ENCODE measurements around the gene DCAF5.
"Not testable (repeated sequence)": the region's sequence is repeated elsewhere in the genome, so short reads cannot be mapped to it uniquely, and the experiment has no call there.

The DCAF5 gene, protein sequence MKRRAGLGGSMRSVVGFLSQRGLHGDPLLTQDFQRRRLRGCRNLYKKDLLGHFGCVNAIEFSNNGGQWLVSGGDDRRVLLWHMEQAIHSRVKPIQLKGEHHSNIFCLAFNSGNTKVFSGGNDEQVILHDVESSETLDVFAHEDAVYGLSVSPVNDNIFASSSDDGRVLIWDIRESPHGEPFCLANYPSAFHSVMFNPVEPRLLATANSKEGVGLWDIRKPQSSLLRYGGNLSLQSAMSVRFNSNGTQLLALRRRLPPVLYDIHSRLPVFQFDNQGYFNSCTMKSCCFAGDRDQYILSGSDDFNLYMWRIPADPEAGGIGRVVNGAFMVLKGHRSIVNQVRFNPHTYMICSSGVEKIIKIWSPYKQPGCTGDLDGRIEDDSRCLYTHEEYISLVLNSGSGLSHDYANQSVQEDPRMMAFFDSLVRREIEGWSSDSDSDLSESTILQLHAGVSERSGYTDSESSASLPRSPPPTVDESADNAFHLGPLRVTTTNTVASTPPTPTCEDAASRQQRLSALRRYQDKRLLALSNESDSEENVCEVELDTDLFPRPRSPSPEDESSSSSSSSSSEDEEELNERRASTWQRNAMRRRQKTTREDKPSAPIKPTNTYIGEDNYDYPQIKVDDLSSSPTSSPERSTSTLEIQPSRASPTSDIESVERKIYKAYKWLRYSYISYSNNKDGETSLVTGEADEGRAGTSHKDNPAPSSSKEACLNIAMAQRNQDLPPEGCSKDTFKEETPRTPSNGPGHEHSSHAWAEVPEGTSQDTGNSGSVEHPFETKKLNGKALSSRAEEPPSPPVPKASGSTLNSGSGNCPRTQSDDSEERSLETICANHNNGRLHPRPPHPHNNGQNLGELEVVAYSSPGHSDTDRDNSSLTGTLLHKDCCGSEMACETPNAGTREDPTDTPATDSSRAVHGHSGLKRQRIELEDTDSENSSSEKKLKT

DNA sequence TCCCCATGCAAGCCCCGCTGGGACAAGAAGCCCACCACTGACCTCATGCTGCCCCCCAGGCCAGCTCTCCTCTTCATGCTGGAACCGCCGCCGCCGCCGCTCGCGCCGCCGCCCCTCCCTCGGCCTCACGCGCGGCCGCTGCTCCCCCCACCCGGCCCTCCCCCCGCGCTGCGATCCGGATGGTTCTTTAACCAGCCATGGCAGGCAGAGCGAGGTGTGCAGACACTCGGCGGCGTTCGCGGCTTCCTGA lies at the start of gene DCAF5:
Gene DCAF5 (minus strand): TSS at position 218 of the 250 bp plus-strand sequence. CDS start 141 bp downstream, at position 77.
- H3K4me3 ChIP-seq (ENCODE audit: low read depth, low read length), result peak within 1 kb of the TSS; percentile 80
- TF ChIP-seq MYC (IDR thresholded peaks at IDR 0.05; ENCODE audit: low read depth, low read length), result peak; percentile 79; the same call in 1 of the 2 replicates
- no peak for TF ChIP-seq POLR2A (IDR thresholded peaks at IDR 0.05; ENCODE audit: extremely low read depth, insufficient read length)
- TF ChIP-seq, protein P1, sequence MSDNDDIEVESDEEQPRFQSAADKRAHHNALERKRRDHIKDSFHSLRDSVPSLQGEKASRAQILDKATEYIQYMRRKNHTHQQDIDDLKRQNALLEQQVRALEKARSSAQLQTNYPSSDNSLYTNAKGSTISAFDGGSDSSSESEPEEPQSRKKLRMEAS (IDR thresholded peaks at IDR 0.05; ENCODE audit: low read depth, low read length), result peak; percentile 68
- DNase-seq (ENCODE audit: low read depth), result no peak

DNA sequence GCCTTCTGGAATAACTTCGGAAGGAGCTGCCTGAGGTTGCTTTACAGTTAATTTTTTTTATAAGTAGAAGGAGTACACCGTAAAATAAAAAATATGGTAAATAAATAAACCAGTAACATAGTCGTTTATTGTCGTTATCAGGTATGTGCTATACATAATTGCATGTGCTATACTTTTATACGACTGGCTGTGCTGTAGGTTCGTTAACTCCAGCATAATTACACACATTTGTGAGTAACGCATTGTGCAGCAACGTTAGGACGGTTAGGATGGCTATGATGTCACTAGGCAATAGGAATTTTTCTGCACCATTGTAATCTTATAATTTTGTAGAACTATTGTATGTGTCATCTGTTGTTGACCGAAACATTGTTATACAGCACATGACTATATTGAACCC lies 46.9 kb upstream of the DCAF5 start:
- TF ChIP-seq MYC (IDR thresholded peaks at IDR 0.05; ENCODE audit: low read depth, low read length) (no peak), POLR2A (IDR thresholded peaks at IDR 0.05; ENCODE audit: extremely low read depth, insufficient read length) (no peak)
- TF ChIP-seq, protein P1 (IDR thresholded peaks at IDR 0.05; ENCODE audit: low read depth, low read length), result no peak
- TF ChIP-seq, protein P2, sequence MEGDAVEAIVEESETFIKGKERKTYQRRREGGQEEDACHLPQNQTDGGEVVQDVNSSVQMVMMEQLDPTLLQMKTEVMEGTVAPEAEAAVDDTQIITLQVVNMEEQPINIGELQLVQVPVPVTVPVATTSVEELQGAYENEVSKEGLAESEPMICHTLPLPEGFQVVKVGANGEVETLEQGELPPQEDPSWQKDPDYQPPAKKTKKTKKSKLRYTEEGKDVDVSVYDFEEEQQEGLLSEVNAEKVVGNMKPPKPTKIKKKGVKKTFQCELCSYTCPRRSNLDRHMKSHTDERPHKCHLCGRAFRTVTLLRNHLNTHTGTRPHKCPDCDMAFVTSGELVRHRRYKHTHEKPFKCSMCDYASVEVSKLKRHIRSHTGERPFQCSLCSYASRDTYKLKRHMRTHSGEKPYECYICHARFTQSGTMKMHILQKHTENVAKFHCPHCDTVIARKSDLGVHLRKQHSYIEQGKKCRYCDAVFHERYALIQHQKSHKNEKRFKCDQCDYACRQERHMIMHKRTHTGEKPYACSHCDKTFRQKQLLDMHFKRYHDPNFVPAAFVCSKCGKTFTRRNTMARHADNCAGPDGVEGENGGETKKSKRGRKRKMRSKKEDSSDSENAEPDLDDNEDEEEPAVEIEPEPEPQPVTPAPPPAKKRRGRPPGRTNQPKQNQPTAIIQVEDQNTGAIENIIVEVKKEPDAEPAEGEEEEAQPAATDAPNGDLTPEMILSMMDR (IDR thresholded peaks at IDR 0.05; ENCODE audit: low read depth, low read length), result no peak
- DNase-seq (ENCODE audit: low read depth), result no peak
- H3K4me3 ChIP-seq (ENCODE audit: low read depth, low read length), result no peak overlapping the region

DNA sequence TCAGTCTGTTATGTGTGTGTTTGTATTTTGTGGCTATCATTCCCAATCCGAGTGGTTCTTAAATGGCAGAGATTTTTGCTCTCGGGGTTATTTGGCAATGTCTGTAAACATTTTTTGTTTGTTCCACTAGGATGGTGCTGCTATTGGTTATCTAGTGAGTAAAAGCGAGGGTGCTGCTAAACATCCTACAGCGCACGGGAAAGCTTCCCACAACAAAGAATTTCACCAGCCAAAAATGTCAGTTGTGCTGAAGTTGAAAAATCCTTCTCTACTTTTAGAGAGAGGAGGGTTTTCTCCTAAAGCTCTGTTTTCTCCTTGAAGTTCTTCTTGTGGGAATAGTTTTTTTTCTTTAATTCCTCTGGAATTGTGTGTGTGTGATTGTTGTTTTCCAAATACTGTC lies 40.8 kb upstream of the DCAF5 start:
- TF ChIP-seq, protein P1 (IDR thresholded peaks at IDR 0.05; ENCODE audit: low read depth, low read length), result no peak
- DNase-seq (ENCODE audit: low read depth), result no peak
- no peak overlapping the region for H3K4me3 ChIP-seq (ENCODE audit: low read depth, low read length)

DNA sequence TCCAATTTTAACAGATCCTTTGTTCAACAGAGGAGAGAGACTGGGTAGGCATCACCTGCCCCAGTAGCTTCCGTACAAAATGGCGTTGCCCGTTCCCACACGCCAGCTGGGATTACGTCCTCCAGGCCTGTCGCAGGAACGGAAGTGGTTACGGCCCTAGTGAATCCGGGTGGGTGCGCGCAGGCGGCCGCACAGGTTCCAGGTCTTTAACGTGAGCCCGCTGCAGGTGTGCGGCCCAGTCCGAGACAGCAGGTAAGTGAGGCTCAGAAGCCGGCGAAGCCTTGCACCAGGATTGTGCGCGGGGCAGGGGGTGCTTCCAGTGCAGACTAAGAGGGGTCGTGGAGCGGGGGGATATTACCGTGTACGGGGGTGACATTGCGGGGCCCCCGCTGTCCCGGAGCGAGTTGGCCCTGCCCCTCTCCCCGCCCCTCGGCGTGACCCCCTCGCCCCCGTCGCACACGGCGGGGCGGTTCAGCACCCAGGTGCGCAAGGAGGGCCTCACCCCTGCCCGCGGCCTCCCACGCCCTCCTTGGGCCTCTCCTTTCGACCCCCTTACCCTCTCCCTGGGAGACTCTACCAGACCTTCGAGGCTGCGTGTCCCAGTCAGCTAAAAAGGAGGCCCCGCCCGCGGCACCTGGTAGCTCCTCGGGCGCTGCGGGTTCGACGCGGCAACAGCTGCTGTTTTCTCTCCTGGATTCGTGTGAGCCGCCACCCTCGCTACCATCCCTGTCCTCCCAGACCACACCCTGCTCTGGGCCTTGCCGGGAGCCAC lies 38.6 kb upstream of the DCAF5 start, which contains the start of gene EXD2:
Gene EXD2 (plus strand): TSS at position 159 of the 772 bp plus-strand sequence. CDS start 17,973 bp downstream, outside the sequence.
- H3K4me3 ChIP-seq (ENCODE audit: low read depth, low read length), result peak within 1 kb of the TSS; percentile 75
- peak; percentile 91 for DNase-seq (ENCODE audit: low read depth)
- TF ChIP-seq POLR2A (IDR thresholded peaks at IDR 0.05; ENCODE audit: extremely low read depth, insufficient read length) (no peak), MYC (IDR thresholded peaks at IDR 0.05; ENCODE audit: low read depth, low read length) (peak; percentile 28; the same call in 1 of the 2 replicates)
- TF ChIP-seq, protein P2 (IDR thresholded peaks at IDR 0.05; ENCODE audit: low read depth, low read length), result no peak
- TF ChIP-seq, protein P1 (IDR thresholded peaks at IDR 0.05; ENCODE audit: low read depth, low read length), result no peak

DNA sequence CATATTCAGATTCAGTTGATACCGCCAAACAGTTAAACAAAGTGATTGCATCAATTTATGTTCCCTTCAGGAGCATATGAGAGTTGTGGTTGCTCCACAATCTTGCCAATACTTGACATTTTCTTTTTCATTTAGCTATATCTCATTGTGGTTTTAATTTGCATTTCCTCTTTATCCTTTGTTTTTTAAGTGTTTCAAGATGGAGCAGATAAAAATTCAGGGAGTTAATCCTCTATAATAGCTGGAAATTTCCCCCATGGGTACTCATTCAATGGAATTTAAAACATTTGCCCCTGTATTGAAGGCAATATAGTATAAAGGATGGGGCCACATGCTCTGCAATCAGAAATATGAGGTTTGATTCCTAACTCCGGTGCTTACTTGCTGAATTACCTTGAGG lies 37.3 kb upstream of the DCAF5 start:
- no peak overlapping the region for H3K4me3 ChIP-seq (ENCODE audit: low read depth, low read length)
- DNase-seq (ENCODE audit: low read depth), result no peak
- TF ChIP-seq POLR2A (IDR thresholded peaks at IDR 0.05; ENCODE audit: extremely low read depth, insufficient read length) (no peak), MYC (IDR thresholded peaks at IDR 0.05; ENCODE audit: low read depth, low read length) (no peak)
- TF ChIP-seq, protein P1 (IDR thresholded peaks at IDR 0.05; ENCODE audit: low read depth, low read length), result no peak
- TF ChIP-seq, protein P2 (IDR thresholded peaks at IDR 0.05; ENCODE audit: low read depth, low read length), result no peak

DNA sequence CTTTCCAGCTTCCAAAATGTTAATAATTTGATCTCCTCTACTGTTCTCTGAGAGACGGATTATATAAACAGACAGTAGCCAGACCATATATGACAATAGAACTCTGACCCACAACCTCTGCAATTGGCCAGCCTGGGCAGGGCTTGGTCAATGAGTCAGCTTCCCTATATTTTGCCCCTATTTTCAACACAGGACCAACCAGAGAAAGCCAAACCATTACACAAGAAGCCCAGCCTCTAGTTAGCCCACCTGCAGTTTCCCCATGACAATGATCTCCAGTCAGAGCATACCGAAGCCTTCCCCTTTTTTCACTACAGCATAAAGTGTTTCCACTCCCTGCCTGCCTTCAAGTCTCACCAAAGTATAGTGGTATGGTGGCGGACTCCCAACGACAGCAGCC lies 30.8 kb upstream of the DCAF5 start:
- DNase-seq (ENCODE audit: low read depth), result peak; percentile 94
- no peak for TF ChIP-seq POLR2A (IDR thresholded peaks at IDR 0.05; ENCODE audit: extremely low read depth, insufficient read length)
- TF ChIP-seq, protein P1 (IDR thresholded peaks at IDR 0.05; ENCODE audit: low read depth, low read length), result peak; percentile 10; the same call in 1 of the 2 replicates
- no peak overlapping the region for H3K4me3 ChIP-seq (ENCODE audit: low read depth, low read length)

DNA sequence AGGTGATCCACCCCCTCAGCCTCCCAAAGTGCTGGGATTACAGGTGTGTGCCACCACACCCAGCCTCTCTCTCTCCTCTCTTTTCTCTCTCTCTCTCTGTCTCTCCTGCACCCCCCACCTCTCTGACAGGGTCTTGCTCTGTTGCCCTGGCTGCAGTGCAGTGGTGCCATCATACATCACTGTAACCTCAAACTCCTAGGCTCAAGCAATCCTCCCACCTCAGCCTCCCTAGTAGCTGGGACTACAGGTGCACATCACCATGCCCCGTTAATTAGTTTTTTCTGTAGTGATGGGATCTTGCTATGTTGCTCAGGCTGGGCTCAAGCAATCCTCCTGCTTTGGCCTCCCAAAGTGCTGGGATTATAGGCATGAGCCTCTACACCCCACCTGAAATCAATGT lies 29.7 kb upstream of the DCAF5 start:
- DNase-seq (ENCODE audit: low read depth), result not testable (repeated sequence)

More for the DNA sequence above, 29.7 kb upstream of the DCAF5 start:
- H3K4me3 ChIP-seq (ENCODE audit: low read depth, low read length), result not testable (repeated sequence)

All from NB4 (cell line).